ENCODE results near the gene PROSER3.

- TF ChIP-seq CTCF (conservative IDR thresholded peaks at IDR 0.05; ENCODE audit: low read length) (no peak), EZH2phosphoT487 (IDR thresholded peaks at IDR 0.05; ENCODE audit: borderline replicate concordance, low read depth, low read length) (no peak)
These were observed 26.6 kb upstream of the PROSER3 start for GRCh38 chr19:35731353-35731752.

Data from OCI-LY7 (cell line).